ENCODE results near the gene LST1. TPM values are rescaled to one million over a fixed set of nuclear protein-coding genes. Genes with fewer than 3 reads are reported as not detected.
A peak's percentile ranks its signal among the peaks of the same experiment; 100 is the strongest.

LST1 gene
- total RNA-seq, 2 experiments from 2014 or later, result 3.0 to 4.2 TPM

GRCh38 chr6:31559958-31560696 is 25.9 kb upstream of the LST1 start:
- H4K20me1 ChIP-seq (ENCODE audit: insufficient read depth, low read length), result no peaks in the 10 kb centered on the region
- H3K9me3 ChIP-seq (ENCODE audit: low read length), result no peaks in the 10 kb centered on the region
- H3K4me3 ChIP-seq (ENCODE audit: low read depth, low read length, poor library complexity, severe bottlenecking), result peak overlapping the region; percentile 57
- CTCF ChIA-PET (ENCODE audit: unreplicated experiment), result interaction anchor here (0.7 kb wide), 1 partner anchor 9 kb away, joined by 3 read pairs; no protein-coding TSS in a partner anchor
- H3K9me2 ChIP-seq (ENCODE audit: insufficient read depth, low read length), result no peaks in the 10 kb centered on the region
- BruUV-seq (replicated peaks), result no TSS peak
- intact Hi-C loops (cut with micrococcal nuclease; ENCODE audit: unreplicated experiment), result loop anchor here (1.0 kb wide), 3 partner anchors 8 to 21 kb away; partner anchors contain the start of gene LTA
- no peak overlapping the region for H2AFZ ChIP-seq (ENCODE audit: low read length)
- peaks cover 46% of the 10 kb centered on the region for H3K36me3 ChIP-seq (ENCODE audit: insufficient read depth, low read length)
- TF ChIP-seq CTCF (conservative IDR thresholded peaks at IDR 0.05; ENCODE audit: low read length) (no peak), EZH2phosphoT487 (IDR thresholded peaks at IDR 0.05; ENCODE audit: borderline replicate concordance, low read depth, low read length) (no peak)
- peak; percentile 90 for DNase-seq (ENCODE audit: low spot score)
- peak overlapping the region; percentile 81 for H3K4me2 ChIP-seq (ENCODE audit: low read length)
- no peaks in the 10 kb centered on the region for H3K79me2 ChIP-seq (ENCODE audit: insufficient read depth, low read depth, low read length)
- POLR2A ChIA-PET, result interaction anchor here (0.6 to 1.9 kb wide), 9 partner anchors 8 to 61 kb away, joined by 3 to 6 read pairs (median 3); partner anchors contain the start of genes LST1 and TNF
- peak overlapping the region; percentile 94 for H3K27ac ChIP-seq (ENCODE audit: low read depth, low read length, poor library complexity, severe bottlenecking)
- H3K4me1 ChIP-seq (ENCODE audit: insufficient read depth, low read length, poor library complexity, severe bottlenecking), result peaks cover 70% of the 10 kb centered on the region

- Histone ChIP-seq H3K9me3 (ENCODE audit: low read length) (no peaks in the 10 kb centered on the region), H4K20me1 (ENCODE audit: insufficient read depth, low read length) (no peaks in the 10 kb centered on the region), H3K27ac (ENCODE audit: low read depth, low read length, poor library complexity, severe bottlenecking) (peak overlapping the region; percentile 94), H3K4me3 (ENCODE audit: low read depth, low read length, poor library complexity, severe bottlenecking) (peak overlapping the region; percentile 57), H3K79me2 (ENCODE audit: insufficient read depth, low read depth, low read length) (no peaks in the 10 kb centered on the region), H2AFZ (ENCODE audit: low read length) (no peak overlapping the region), H3K9me2 (ENCODE audit: insufficient read depth, low read length) (no peaks in the 10 kb centered on the region), H3K36me3 (ENCODE audit: insufficient read depth, low read length) (peaks cover 46% of the 10 kb centered on the region), H3K4me1 (ENCODE audit: insufficient read depth, low read length, poor library complexity, severe bottlenecking) (peaks cover 70% of the 10 kb centered on the region), H3K4me2 (ENCODE audit: low read length) (peak overlapping the region; percentile 81)
- no peak for TF ChIP-seq CTCF (conservative IDR thresholded peaks at IDR 0.05; ENCODE audit: low read length)
- no peak for TF ChIP-seq EZH2phosphoT487 (IDR thresholded peaks at IDR 0.05; ENCODE audit: borderline replicate concordance, low read depth, low read length)
- intact Hi-C loops (cut with micrococcal nuclease; ENCODE audit: unreplicated experiment), result loop anchor here (1.0 kb wide), 3 partner anchors 8 to 21 kb away; partner anchors contain the start of gene LTA
- no peak for DNase-seq (ENCODE audit: low spot score)
- POLR2A ChIA-PET, result interaction anchor here (1.0 to 1.9 kb wide), 5 partner anchors 8 to 37 kb away, joined by 3 to 6 read pairs (median 4); partner anchors contain the start of gene TNF
- CTCF ChIA-PET (ENCODE audit: unreplicated experiment), result interaction anchor here (0.7 kb wide), 1 partner anchor 10 kb away, joined by 3 read pairs; no protein-coding TSS in a partner anchor
- BruUV-seq (replicated peaks), result no TSS peak
Observed at GRCh38 chr6:31560697-31561058, 25.4 kb upstream of the LST1 start.

Measured in OCI-LY7 (cell line).